Measurements from ENCODE around the gene TNFRSF9. TPM values are rescaled to one million over a fixed set of nuclear protein-coding genes. Genes with fewer than 3 reads are reported as not detected.

TNFRSF9 gene
- polyA plus RNA-seq, 1 experiment: 0.94 TPM

DNA sequence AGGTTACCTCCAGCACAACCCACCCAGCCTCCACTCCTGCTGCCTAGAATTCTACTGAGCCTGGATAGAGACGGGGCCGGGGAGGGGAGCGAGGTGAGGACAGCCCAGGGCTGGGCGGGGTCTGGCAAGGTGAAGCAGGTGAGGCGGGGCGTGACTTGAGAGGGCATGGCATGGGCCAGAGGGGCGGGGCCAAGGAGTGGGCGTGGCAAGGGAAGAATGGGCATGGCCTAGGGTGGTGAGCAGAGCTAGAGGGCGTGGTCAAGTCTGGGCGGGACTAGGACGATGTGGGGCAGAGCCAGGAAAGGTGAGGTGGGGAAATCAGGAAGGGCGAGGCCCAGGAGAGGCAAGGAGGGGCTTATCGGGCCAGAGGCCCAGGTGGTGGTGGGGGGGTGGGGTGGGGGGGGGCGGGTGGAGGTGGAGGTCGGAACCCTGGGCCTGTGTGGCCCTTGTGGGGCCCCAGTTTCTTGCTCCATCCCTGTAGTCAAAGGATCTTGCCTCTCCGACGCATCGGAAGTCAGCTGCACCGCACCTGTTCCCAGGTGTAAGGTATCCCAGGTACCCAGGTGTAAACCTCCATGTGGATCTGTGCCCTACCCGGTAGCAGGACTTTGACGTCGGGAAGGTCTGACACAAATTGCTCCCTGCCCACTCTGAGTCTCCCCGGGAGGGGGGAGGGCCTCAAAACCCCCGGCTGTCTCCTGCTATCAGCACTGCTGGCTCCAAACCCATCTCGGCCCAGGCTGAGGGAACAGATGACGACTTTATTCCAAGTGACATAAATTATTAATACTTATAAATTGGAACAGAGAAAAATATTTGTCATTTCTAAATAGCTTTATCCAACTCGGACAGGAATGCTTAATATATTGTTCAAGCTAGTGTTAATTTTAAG lies 54.9 kb downstream of the TNFRSF9 start:
- peaks cover 9% of the 10 kb centered on the region for H3K27me3 ChIP-seq (ENCODE audit: control insufficient read depth, insufficient read depth, low read length)
- no peak overlapping the region for H3K4me3 ChIP-seq (ENCODE audit: low read depth, low read length)
- ChIA-PET POLR2A (no interaction called here), CTCF (no interaction called here)
- TF ChIP-seq, protein P1, sequence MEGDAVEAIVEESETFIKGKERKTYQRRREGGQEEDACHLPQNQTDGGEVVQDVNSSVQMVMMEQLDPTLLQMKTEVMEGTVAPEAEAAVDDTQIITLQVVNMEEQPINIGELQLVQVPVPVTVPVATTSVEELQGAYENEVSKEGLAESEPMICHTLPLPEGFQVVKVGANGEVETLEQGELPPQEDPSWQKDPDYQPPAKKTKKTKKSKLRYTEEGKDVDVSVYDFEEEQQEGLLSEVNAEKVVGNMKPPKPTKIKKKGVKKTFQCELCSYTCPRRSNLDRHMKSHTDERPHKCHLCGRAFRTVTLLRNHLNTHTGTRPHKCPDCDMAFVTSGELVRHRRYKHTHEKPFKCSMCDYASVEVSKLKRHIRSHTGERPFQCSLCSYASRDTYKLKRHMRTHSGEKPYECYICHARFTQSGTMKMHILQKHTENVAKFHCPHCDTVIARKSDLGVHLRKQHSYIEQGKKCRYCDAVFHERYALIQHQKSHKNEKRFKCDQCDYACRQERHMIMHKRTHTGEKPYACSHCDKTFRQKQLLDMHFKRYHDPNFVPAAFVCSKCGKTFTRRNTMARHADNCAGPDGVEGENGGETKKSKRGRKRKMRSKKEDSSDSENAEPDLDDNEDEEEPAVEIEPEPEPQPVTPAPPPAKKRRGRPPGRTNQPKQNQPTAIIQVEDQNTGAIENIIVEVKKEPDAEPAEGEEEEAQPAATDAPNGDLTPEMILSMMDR (IDR thresholded peaks at IDR 0.05; ENCODE audit: low read depth, low read length): no peak
- peaks cover 4% of the 10 kb centered on the region for H3K9me3 ChIP-seq (ENCODE audit: control insufficient read depth, insufficient read depth, low read length)
- no peak for DNase-seq (ENCODE audit: low read depth, low spot score)
- no peak overlapping the region for H3K27ac ChIP-seq (ENCODE audit: low read depth, low read length)

DNA sequence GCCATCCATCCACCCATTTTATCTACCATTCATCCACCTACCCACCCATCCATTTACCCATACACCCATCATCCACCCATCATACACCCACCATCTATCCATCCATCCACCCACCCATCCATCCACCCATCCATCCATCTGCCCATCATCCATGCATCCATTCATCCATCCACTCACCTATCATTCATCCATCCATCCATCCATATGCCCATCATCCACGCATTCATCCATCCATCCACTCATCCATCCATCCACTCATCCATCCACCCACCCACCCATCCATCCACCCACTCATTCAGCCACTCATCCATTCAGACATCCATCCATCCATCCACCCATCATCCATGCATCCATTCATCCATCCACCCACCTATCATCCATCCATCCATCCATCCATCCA lies 55.9 kb downstream of the TNFRSF9 start:
- Histone ChIP-seq H3K27me3 (ENCODE audit: control insufficient read depth, insufficient read depth, low read length) (peaks cover 9% of the 10 kb centered on the region), H3K4me3 (ENCODE audit: low read depth, low read length) (no peak overlapping the region), H3K9me3 (ENCODE audit: control insufficient read depth, insufficient read depth, low read length) (peaks cover 4% of the 10 kb centered on the region), H3K27ac (ENCODE audit: low read depth, low read length) (no peak overlapping the region)
- CTCF ChIA-PET: no interaction called here
- DNase-seq (ENCODE audit: low read depth, low spot score): no peak
- POLR2A ChIA-PET: no interaction called here
- TF ChIP-seq, protein P1 (IDR thresholded peaks at IDR 0.05; ENCODE audit: low read depth, low read length): no peak

DNA sequence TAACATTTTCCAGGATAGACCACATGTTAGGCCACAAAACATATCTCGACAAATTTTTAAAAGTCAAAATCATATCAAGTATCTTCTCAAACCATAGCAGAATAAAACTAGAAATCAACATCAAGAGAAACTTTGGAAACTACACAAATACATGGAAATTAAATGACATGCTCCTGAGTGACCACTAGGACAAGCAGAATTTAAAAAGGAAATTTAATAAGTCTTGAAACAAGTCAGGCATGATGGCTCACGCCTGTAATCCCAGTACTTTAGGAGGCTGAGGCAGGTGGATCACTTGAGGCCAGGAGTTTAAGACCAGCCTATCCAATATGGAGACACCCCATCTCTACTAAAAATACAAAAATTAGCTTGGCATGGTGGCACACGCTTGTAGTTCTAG lies 61.4 kb downstream of the TNFRSF9 start:
- H3K27me3 ChIP-seq (ENCODE audit: control insufficient read depth, insufficient read depth, low read length): peaks cover 7% of the 10 kb centered on the region
- H3K4me3 ChIP-seq (ENCODE audit: low read depth, low read length): no peak overlapping the region
- H3K27ac ChIP-seq (ENCODE audit: low read depth, low read length): no peak overlapping the region
- POLR2A ChIA-PET: no interaction called here
- TF ChIP-seq, protein P1 (IDR thresholded peaks at IDR 0.05; ENCODE audit: low read depth, low read length): no peak
- no peaks in the 10 kb centered on the region; the same call in 1 of the 2 replicates for H3K9me3 ChIP-seq (ENCODE audit: control insufficient read depth, insufficient read depth, low read length)
- no peak for DNase-seq (ENCODE audit: low read depth, low spot score)
- CTCF ChIA-PET: no interaction called here

DNA sequence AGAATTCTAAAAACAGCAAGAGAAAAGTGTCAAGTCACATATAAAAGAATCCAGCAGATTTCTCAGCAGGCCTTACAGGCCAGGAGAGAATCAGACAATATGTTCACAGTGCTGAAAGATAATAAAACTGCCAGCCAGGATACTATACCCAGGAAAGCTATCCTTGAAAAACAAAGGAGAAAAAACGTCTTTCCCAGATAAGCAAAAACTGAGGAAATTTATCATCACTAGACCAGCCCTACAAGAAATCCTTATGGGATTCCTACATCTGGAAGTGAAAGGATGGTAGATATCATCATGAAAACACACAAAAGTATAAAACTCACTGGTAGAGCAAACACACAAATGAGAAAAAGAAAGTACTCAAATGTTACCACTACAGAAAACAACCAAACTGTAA lies 62.6 kb downstream of the TNFRSF9 start:
- Histone ChIP-seq H3K27ac (ENCODE audit: low read depth, low read length) (no peak overlapping the region), H3K9me3 (ENCODE audit: control insufficient read depth, insufficient read depth, low read length) (no peaks in the 10 kb centered on the region; the same call in 1 of the 2 replicates), H3K27me3 (ENCODE audit: control insufficient read depth, insufficient read depth, low read length) (peaks cover 11% of the 10 kb centered on the region), H3K4me3 (ENCODE audit: low read depth, low read length) (no peak overlapping the region)
- ChIA-PET POLR2A (no interaction called here), CTCF (no interaction called here)
- no peak for DNase-seq (ENCODE audit: low read depth, low spot score)
- TF ChIP-seq, protein P1 (IDR thresholded peaks at IDR 0.05; ENCODE audit: low read depth, low read length): no peak

All from AG04450 (cell line).